Measurements from ENCODE around the gene NAALAD2. TPM values are rescaled to one million over a fixed set of nuclear protein-coding genes. Genes with fewer than 3 reads are reported as not detected.

NAALAD2 gene
- total and polyA plus RNA-seq, 2 of the 8 experiments (the other 6 are each of a cell fraction or from before 2014, with no cell fraction given): 2.6 to 3.9 TPM

- TF ChIP-seq CEBPB (IDR thresholded peaks at IDR 0.05; ENCODE audit: low read depth, low read length): no peak
- no peak for TF ChIP-seq JUN (IDR thresholded peaks at IDR 0.05; ENCODE audit: low read depth, low read length)
- TF ChIP-seq TAF7 (optimal IDR thresholded peaks at IDR 0.05; ENCODE audit: borderline replicate concordance, low read depth, low read length): no peak
- TF ChIP-seq ATF2 (IDR thresholded peaks at IDR 0.05; ENCODE audit: low read length): no peak
- TF ChIP-seq ASH2L (IDR thresholded peaks at IDR 0.05; ENCODE audit: low read length): no peak
- TF ChIP-seq KDM1A (IDR thresholded peaks at IDR 0.05; ENCODE audit: borderline replicate concordance, low read length): no peak
- no peak for TF ChIP-seq NANOG (IDR thresholded peaks at IDR 0.05; ENCODE audit: insufficient read depth, low read depth, low read length, poor library complexity, severe bottlenecking)
- TF ChIP-seq POLR2A (IDR thresholded peaks at IDR 0.05; ENCODE audit: control extremely low read depth in 1 of 2, low read depth in 2 of 2, low read length in 2 of 2): no peak
- H2AFZ ChIP-seq (ENCODE audit: low read length): no peak overlapping the region
- no peak overlapping the region for H4K91ac ChIP-seq (replicated peaks; ENCODE audit: insufficient read length, low read length)
- POLR2A ChIA-PET (ENCODE audit: partially characterized antibody): no interaction called here
- H2BK15ac ChIP-seq (ENCODE audit: low read length): no peak overlapping the region
- H3K79me1 ChIP-seq (ENCODE audit: low read depth, low read length): no peaks in the 10 kb centered on the region
- H3K4me3 ChIP-seq (ENCODE audit: extremely low read depth in 1 of 4, insufficient read depth in 2 of 4, low read depth in 3 of 4, low read length in 4 of 4): no peak overlapping the region
- H3K9me3 ChIP-seq (ENCODE audit: insufficient read depth in 2 of 2, low read depth in 1 of 2, low read length in 1 of 2): no peaks in the 10 kb centered on the region; a peak in 1 of 4 replicates
- peaks cover 1 to 48% (median 4%) of the 10 kb centered on the region in 4 experiments; a peak in 6 of 8 replicates for H3K36me3 ChIP-seq (ENCODE audit: control insufficient read depth in 2 of 4, insufficient read depth in 4 of 4, low read length in 3 of 4)
- no peak overlapping the region for H2BK5ac ChIP-seq (ENCODE audit: low read depth, low read length)
- H2AK5ac ChIP-seq (ENCODE audit: low read depth, low read length): no peak overlapping the region
- 93% methylated on average over 5 of the region's 5 CpGs; no CpG with 5 or more reads in 1 of the 2 experiments for WGBS, 2 experiments (ENCODE audit: extremely low coverage in 1 of 2, insufficient coverage in 1 of 2, insufficient read length in 1 of 2, insufficient replicate concordance in 2 of 2, low coverage in 1 of 2, low lambda C conversion rate in 2 of 2, missing lambda C conversion rate in 1 of 2)
- no peak overlapping the region for H3K27ac ChIP-seq (ENCODE audit: low read depth, low read length)
- H3K4me2 ChIP-seq (ENCODE audit: insufficient read depth in 1 of 2, low read depth in 2 of 2, low read length in 2 of 2): no peak overlapping the region
- no peak for FAIRE-seq
- H3K4me1 ChIP-seq (replicated peaks in 1 of 4; ENCODE audit: control insufficient read depth in 3 of 4, insufficient read depth in 4 of 4, low read length in 3 of 4): no peaks in the 10 kb centered on the region; a peak in 4 of 7 replicates
- H4K20me1 ChIP-seq (replicated peaks in 1 of 2; ENCODE audit: control insufficient read depth in 1 of 2, insufficient read depth in 2 of 2, low read length in 2 of 2): peaks cover 2 to 5% of the 10 kb centered on the region in 2 experiments
- H3K27me3 ChIP-seq (replicated peaks in 1 of 4; ENCODE audit: control insufficient read depth in 3 of 4, extremely low read depth in 1 of 4, insufficient read depth in 3 of 4, low read length in 3 of 4): peaks cover 0 to 1% (median 0%) of the 10 kb centered on the region in 4 experiments; a peak in 1 of 7 replicates
- no peak overlapping the region for H3K4ac ChIP-seq (replicated peaks; ENCODE audit: insufficient read length, low read depth, low read length)
- no peak overlapping the region for H4K5ac ChIP-seq (ENCODE audit: insufficient read length, low read depth, low read length)
- CTCF ChIA-PET (ENCODE audit: partially characterized antibody): interaction anchor here (2.4 kb wide), 1 partner anchor 12 kb away, joined by 14 read pairs; no protein-coding TSS in a partner anchor
- H3K14ac ChIP-seq (ENCODE audit: insufficient read length): no peak overlapping the region
- H4K8ac ChIP-seq (ENCODE audit: extremely low read depth, insufficient read depth, low read length): no peak overlapping the region
- H3K79me2 ChIP-seq (ENCODE audit: control insufficient read depth in 1 of 2, insufficient read depth in 2 of 2, low read length in 2 of 2): peaks cover 15 to 98% of the 10 kb centered on the region in 2 experiments
- H2BK12ac ChIP-seq (ENCODE audit: low read depth, low read length): no peak overlapping the region
- DNase-seq (ENCODE audit: low read depth in 1 of 2, low spot score in 2 of 2): no peak
- no peaks in the 10 kb centered on the region for H3K23me2 ChIP-seq (ENCODE audit: low read depth, low read length)
- H3K23ac ChIP-seq (ENCODE audit: insufficient read length): no peak overlapping the region
- H2BK120ac ChIP-seq (replicated peaks; ENCODE audit: low read depth, low read length): no peak overlapping the region
- no peak overlapping the region for H2BK20ac ChIP-seq (ENCODE audit: low read length)
- H3K56ac ChIP-seq (replicated peaks; ENCODE audit: insufficient read length, low read depth, low read length): no peak overlapping the region
- H3K9ac ChIP-seq (replicated peaks in 1 of 4; ENCODE audit: extremely low read depth in 1 of 4, low read depth in 3 of 4, low read length in 3 of 4): no peak overlapping the region
- H3K18ac ChIP-seq (ENCODE audit: extremely low read depth, low read length): no peak overlapping the region
Measured at GRCh38 chr11:90216611-90217010, 82.1 kb downstream of the NAALAD2 start.
